Body of pancreas (tissue), 4 donors: ENCODE results near the gene TNS4.

Experiments used
- POLR2A ChIP-seq, 3 donors: fragments of 450-650 bp; IDR thresholded peaks; one replicate each; pipeline ENCODE4 v1.6.1; 2016; ENCODE audit warnings: antibody characterized with exemption in 3 of 3, mild to moderate bottlenecking in 2 of 3
- TF ChIP-seq, protein P1 (sequence below), 7 experiments: fragments of 450-650 bp in 4 of 7; fragments of 200-600 bp in 3 of 7; sonication (generic) in 3 of 7; IDR thresholded peaks; one replicate each; pipeline ENCODE4 v1.5.1; 2016 to 2019; ENCODE audit warnings: antibody characterized with exemption in 7 of 7

DNA sequence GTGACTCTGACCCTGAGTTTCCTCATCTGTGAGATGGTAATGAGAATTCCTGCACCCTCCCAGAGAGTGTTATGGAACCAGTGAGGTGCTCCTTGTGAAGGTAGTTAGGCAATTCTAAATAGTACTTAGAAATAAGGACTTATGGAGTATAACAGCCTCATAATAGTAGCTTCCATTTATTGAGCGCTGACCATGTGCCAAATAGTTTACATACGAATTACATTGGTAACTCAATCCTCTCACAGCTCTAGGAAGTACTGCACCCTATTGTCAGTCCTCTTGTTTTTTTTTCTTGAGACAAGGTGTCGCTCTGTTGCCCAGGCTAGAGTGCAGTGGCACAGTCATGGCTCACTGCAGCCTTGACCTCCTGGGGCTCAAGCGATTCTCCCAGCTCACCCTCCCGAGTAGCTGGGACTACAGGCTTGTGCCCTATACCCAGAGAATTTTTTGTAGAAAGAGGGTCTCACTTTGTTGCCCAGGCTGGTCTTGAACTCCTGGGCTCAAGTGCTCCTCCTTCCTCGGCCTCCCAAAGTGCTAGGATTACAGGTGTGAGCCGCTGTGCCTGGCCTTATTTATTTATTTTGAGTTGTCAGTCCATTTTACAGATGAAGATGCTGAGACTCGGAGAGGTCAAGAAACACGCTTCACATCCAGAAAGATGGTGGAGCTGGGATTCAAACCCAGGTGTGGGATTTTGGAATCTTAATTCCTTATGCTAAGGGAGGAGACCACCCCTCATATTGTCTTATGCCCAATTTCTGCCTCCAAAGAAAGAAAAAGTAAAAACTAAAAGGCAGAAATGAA is 2.9 kb downstream of the TNS4 start:
- TF ChIP-seq, protein P1, sequence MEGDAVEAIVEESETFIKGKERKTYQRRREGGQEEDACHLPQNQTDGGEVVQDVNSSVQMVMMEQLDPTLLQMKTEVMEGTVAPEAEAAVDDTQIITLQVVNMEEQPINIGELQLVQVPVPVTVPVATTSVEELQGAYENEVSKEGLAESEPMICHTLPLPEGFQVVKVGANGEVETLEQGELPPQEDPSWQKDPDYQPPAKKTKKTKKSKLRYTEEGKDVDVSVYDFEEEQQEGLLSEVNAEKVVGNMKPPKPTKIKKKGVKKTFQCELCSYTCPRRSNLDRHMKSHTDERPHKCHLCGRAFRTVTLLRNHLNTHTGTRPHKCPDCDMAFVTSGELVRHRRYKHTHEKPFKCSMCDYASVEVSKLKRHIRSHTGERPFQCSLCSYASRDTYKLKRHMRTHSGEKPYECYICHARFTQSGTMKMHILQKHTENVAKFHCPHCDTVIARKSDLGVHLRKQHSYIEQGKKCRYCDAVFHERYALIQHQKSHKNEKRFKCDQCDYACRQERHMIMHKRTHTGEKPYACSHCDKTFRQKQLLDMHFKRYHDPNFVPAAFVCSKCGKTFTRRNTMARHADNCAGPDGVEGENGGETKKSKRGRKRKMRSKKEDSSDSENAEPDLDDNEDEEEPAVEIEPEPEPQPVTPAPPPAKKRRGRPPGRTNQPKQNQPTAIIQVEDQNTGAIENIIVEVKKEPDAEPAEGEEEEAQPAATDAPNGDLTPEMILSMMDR (IDR thresholded peaks at IDR 0.05) = no peak
- TF ChIP-seq POLR2A (IDR thresholded peaks at IDR 0.05) = no peak
